SU-DHL-6 (cell line): ENCODE measurements around the gene STIM2.

Experiments used
- EZH2phosphoT487 ChIP-seq: fragments of 200-600 bp; sonication (generic), shearing (Covaris generic); conservative IDR thresholded peaks from 2 replicates; pipeline ENCODE4 v1.6.1; 2018; ENCODE audit warnings: mild to moderate bottlenecking, antibody characterized with exemption, low read length, moderate library complexity, mixed read lengths
- TF ChIP-seq, protein P1 (sequence below): fragments of 200-600 bp; sonication (generic); IDR thresholded peaks from one replicate; pipeline ENCODE4 v1.5.1; 2017; ENCODE audit warnings: antibody characterized with exemption, mild to moderate bottlenecking, low read length, moderate library complexity; ENCODE audit not compliant: insufficient read depth, poor library complexity, severe bottlenecking

DNA sequence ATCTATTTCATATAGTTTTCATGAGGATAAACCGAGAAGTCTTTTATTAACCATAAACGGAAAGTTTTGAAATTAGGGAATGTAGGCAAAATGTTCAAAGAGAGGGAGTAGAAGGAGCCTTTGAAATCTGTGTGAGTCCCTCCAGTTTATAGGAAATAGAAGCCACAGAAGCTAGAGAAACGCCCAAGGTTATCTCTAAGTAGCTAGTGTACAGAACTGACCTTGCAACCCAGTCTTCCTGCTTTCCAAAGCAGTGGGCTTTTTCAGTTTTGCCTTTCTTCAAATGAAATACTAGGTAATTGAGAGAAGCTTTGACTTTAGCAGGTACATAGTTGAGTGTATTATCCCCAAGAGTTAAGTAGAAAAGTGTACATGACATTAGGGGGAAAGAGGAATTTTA is 39.4 kb downstream of the STIM2 start:
- TF ChIP-seq, protein P1, sequence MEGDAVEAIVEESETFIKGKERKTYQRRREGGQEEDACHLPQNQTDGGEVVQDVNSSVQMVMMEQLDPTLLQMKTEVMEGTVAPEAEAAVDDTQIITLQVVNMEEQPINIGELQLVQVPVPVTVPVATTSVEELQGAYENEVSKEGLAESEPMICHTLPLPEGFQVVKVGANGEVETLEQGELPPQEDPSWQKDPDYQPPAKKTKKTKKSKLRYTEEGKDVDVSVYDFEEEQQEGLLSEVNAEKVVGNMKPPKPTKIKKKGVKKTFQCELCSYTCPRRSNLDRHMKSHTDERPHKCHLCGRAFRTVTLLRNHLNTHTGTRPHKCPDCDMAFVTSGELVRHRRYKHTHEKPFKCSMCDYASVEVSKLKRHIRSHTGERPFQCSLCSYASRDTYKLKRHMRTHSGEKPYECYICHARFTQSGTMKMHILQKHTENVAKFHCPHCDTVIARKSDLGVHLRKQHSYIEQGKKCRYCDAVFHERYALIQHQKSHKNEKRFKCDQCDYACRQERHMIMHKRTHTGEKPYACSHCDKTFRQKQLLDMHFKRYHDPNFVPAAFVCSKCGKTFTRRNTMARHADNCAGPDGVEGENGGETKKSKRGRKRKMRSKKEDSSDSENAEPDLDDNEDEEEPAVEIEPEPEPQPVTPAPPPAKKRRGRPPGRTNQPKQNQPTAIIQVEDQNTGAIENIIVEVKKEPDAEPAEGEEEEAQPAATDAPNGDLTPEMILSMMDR = no peak
- no peak for TF ChIP-seq EZH2phosphoT487
